22Rv1 (cell line): ENCODE data around the gene MAP4K2.

Source experiments
- ZFX ChIP-seq: fragments of 450-650 bp; IDR thresholded peaks from 2 replicates; pipeline ENCODE4 v1.6.1; 2017; ENCODE audit warnings: antibody characterized with exemption, borderline replicate concordance
- TF ChIP-seq, protein P1 (sequence below): fragments of 450-650 bp; IDR thresholded peaks from 2 replicates; pipeline ENCODE4 v1.5.1; 2017; ENCODE audit warnings: mild to moderate bottlenecking

- TF ChIP-seq ZFX = no peak
- TF ChIP-seq, protein P1, sequence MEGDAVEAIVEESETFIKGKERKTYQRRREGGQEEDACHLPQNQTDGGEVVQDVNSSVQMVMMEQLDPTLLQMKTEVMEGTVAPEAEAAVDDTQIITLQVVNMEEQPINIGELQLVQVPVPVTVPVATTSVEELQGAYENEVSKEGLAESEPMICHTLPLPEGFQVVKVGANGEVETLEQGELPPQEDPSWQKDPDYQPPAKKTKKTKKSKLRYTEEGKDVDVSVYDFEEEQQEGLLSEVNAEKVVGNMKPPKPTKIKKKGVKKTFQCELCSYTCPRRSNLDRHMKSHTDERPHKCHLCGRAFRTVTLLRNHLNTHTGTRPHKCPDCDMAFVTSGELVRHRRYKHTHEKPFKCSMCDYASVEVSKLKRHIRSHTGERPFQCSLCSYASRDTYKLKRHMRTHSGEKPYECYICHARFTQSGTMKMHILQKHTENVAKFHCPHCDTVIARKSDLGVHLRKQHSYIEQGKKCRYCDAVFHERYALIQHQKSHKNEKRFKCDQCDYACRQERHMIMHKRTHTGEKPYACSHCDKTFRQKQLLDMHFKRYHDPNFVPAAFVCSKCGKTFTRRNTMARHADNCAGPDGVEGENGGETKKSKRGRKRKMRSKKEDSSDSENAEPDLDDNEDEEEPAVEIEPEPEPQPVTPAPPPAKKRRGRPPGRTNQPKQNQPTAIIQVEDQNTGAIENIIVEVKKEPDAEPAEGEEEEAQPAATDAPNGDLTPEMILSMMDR = no peak
Observed at GRCh38 chr11:64752175-64752970, 50.6 kb downstream of the MAP4K2 start.
